Measurements from ENCODE around the gene NRXN3.

- no peak for TF ChIP-seq CTCF (conservative IDR thresholded peaks at IDR 0.05; ENCODE audit: low read depth in 2 of 2)
- TF ChIP-seq EZH2phosphoT487 (IDR thresholded peaks at IDR 0.05; ENCODE audit: unreplicated experiment): no peak
- no peak for TF ChIP-seq ZNF331 (CRISPR knock-in tag; IDR thresholded peaks at IDR 0.05; ENCODE audit: low read depth)
- no peak for TF ChIP-seq JUNB (IDR thresholded peaks at IDR 0.05; ENCODE audit: unreplicated experiment)
- TF ChIP-seq POLR2AphosphoS5 (IDR thresholded peaks at IDR 0.05; ENCODE audit: low read depth): no peak
- no peak for TF ChIP-seq EZH2 (IDR thresholded peaks at IDR 0.05; ENCODE audit: low read depth, unreplicated experiment)
- no peak for TF ChIP-seq ETS1 (IDR thresholded peaks at IDR 0.05)
- TF ChIP-seq REST (IDR thresholded peaks at IDR 0.05; ENCODE audit: unreplicated experiment): no peak
- TF ChIP-seq CREB1 (CRISPR knock-in tag; IDR thresholded peaks at IDR 0.05; ENCODE audit: low read depth): no peak
- no peak for TF ChIP-seq STAT1 (IDR thresholded peaks at IDR 0.05; ENCODE audit: unreplicated experiment)
- TF ChIP-seq NANOG (IDR thresholded peaks at IDR 0.05; ENCODE audit: borderline replicate concordance): no peak
- TF ChIP-seq ZNF114 (CRISPR knock-in tag; IDR thresholded peaks at IDR 0.05): no peak
These were observed 504.6 kb downstream of the NRXN3 start for GRCh38 chr14:78674820-78675219.

All from GM23338 (cell line).